MCF 10A (cell line): ENCODE measurements around the gene MIB2. TPM values are rescaled to one million over a fixed set of nuclear protein-coding genes. Genes with fewer than 3 reads are reported as not detected.

Experiments used
- BruUV-seq: library from RNA; stranded (reverse); fragments of 400-500 nt; replicated peaks from 2 replicates; lab custom pipeline; 2021; lab: Mats Ljungman, UMichigan
- CTCF ChIA-PET: fragments of 300-600 bp; sonication (Branson Sonifier 250); formaldehyde crosslinking; extraction: SDS; loops from one replicate; lab custom pipeline; 2021; ENCODE audit warnings: antibody characterized with exemption, inconsistent platforms; lab: Yijun Ruan, JAX
- POLR2A ChIA-PET: fragments of 300-600, 350-650 bp; sonication (Branson Sonifier 250); formaldehyde crosslinking; extraction: SDS; loops from one replicate; lab custom pipeline; 2020; ENCODE audit warnings: antibody characterized with exemption, inconsistent platforms; lab: Yijun Ruan, JAX
- DNase-seq: peaks from one replicate; pipeline ENCODE4 v3.0.0-alpha.2; 2018; ENCODE audit not compliant: unreplicated experiment
- H3K27ac Mint-ChIP-seq: one replicate; pipeline ENCODE4 v1.8.0; 2022; ENCODE audit warnings: mild to moderate bottlenecking, low read depth, mixed read lengths; ENCODE audit not compliant: unreplicated experiment
- H3K27me3 Mint-ChIP-seq: one replicate; pipeline ENCODE4 v1.8.0; 2022; ENCODE audit warnings: mixed read lengths; ENCODE audit not compliant: insufficient read depth, unreplicated experiment
- H3K36me3 Mint-ChIP-seq: one replicate; pipeline ENCODE4 v1.8.0; 2022; ENCODE audit warnings: mild to moderate bottlenecking, moderate library complexity, mixed read lengths; ENCODE audit not compliant: insufficient read depth, unreplicated experiment
- H3K4me1 Mint-ChIP-seq: one replicate; pipeline ENCODE4 v1.8.0; 2022; ENCODE audit warnings: mixed read lengths; ENCODE audit not compliant: insufficient read depth, unreplicated experiment
- H3K4me3 Mint-ChIP-seq: one replicate; pipeline ENCODE4 v1.8.0; 2022; ENCODE audit warnings: mild to moderate bottlenecking, moderate library complexity, mixed read lengths; ENCODE audit not compliant: unreplicated experiment
- H3K9me3 Mint-ChIP-seq: one replicate; pipeline ENCODE4 v1.8.0; 2022; ENCODE audit warnings: mixed read lengths; ENCODE audit not compliant: unreplicated experiment
- CTCF ChIP-seq: fragments of 200-600 bp; IDR thresholded peaks from one replicate; pipeline ENCODE4 v1.8.0; 2022; ENCODE audit warnings: antibody characterized with exemption, mild to moderate bottlenecking; ENCODE audit not compliant: unreplicated experiment
- intact Hi-C: fragments of 100-400 bp; cut with micrococcal nuclease; formaldehyde crosslinking; loops from 2 replicates; pipeline ENCODE4 v1.14.1; 2022
- total RNA-seq: library from RNA; stranded (reverse); gene quantifications from 2 replicates; pipeline ENCODE4 v1.2.3, GENCODE V29; 2022

MIB2 gene
- total RNA-seq, 1 experiment from 2014 or later: 46.4 TPM

- BruUV-seq: no TSS peak
- Mint-ChIP-seq H3K27me3 (no peaks in the 10 kb centered on the region), H3K27ac (no peak overlapping the region), H3K4me3 (peak overlapping the region; percentile 62), H3K36me3 (no peaks in the 10 kb centered on the region), H3K4me1 (no peaks in the 10 kb centered on the region), H3K9me3 (no peaks in the 10 kb centered on the region)
- no peak for DNase-seq
- ChIA-PET CTCF (interaction anchor here (0.5 kb wide), 1 partner anchor 9 kb away, joined by 4 read pairs; no protein-coding TSS in a partner anchor), POLR2A (no interaction called here)
- TF ChIP-seq CTCF: no peak
- intact Hi-C loops: no loop called here
Observed at GRCh38 chr1:1599030-1599934, 16.0 kb upstream of the MIB2 start.

DNA sequence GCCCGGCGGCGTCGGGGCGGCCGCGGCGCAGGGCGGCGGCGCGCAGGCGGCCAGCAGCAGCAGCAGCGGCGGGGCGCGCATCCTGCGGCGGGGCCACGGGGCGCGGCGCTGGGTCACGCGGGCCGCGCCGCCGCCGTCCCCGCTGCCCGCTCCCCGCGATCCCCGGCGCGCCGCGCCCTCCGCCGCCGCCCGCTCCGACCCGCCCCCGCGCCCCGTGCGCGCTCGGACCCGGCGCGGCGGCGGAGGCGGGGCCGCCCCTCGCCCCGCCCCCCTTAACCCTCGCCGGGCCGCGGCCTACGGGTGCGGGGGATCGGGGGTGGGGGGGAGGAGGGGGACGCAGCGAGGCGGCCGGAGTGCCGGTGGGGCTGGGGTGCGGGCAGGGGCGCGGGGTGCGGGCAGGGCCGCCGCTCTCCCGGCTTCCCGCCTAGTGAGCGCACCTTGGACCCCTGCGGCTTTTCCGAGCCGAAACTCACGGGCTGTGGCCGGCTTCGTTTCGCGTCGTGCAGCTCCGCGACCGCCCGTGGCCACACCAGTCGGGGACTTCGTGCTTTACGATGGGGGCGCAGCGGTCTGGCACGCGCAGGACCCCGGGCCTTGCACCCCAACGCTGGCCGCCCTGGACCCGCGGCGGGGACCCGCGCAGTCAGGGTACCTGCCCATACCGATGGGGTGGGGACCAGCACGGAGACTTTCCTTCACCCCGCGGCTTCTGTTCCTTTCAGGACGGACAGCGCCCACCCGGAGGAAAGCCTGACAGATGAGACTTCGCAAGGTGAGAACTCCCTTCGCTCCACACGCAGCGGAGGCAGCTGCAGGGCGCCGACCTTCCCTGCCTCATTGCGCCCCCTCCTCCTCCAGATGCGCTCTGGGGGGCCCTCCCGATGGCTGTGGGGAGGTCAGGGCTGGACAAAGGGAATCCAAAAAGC, 15.1 kb upstream of the MIB2 start, which contains the start of gene FNDC10:
Gene FNDC10, minus strand, starts transcription at position 201 of the 926 bp plus-strand sequence. Its CDS starts 120 bp downstream, at position 81.
- DNase-seq: no peak
- intact Hi-C loops: no loop called here
- no peak for TF ChIP-seq CTCF
- ChIA-PET POLR2A (no interaction called here), CTCF (no interaction called here)
- no peaks in the 10 kb centered on the region for H3K27me3 Mint-ChIP-seq
- no peaks in the 10 kb centered on the region for H3K36me3 Mint-ChIP-seq
- H3K4me1 Mint-ChIP-seq: no peaks in the 10 kb centered on the region
- H3K9me3 Mint-ChIP-seq: no peaks in the 10 kb centered on the region
- no TSS peak for BruUV-seq
- H3K27ac Mint-ChIP-seq: no peak within 1 kb of the TSS
- H3K4me3 Mint-ChIP-seq: peak within 1 kb of the TSS; percentile 63

DNA sequence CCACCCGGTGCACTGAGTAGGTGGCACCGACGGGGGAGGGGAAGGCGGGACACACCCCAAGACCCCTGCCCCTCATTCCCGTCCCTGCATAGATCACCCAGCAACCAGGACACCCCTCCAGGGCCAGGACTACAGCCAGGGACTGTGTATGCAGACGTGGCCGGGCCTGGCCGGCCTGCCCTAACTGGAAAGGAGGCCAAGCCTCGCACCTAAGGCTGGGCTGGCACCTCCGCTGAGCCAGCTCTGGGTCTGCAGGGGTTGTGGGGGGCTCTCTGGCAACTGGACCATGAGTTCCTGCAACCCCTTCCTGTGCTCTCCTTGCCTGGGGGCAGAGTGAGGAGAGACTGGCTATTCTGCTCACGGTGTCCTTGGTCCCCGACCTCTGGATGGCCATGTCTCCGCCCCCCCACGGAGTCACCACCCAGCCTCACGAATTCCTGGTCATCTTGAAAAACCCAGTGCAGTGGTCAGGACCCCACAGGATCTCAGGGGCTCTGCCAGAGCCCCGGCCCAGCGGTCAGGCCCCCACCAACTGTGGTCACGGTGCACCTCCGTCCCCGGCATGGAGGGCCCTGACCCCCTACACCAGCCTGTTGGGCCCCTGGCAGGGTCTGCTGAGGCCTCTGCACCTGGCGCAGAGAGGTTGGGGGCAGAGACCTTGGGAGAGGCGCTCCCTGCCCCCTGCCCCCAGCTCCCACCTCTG, 14.3 kb upstream of the MIB2 start:
- no peaks in the 10 kb centered on the region for H3K36me3 Mint-ChIP-seq
- CTCF ChIA-PET: no interaction called here
- no peaks in the 10 kb centered on the region for H3K4me1 Mint-ChIP-seq
- intact Hi-C loops: no loop called here
- POLR2A ChIA-PET: interaction anchor here (2.0 kb wide), 1 partner anchor 13 kb away, joined by 6 read pairs; no protein-coding TSS in a partner anchor
- no peak for DNase-seq
- BruUV-seq: no TSS peak
- H3K9me3 Mint-ChIP-seq: no peaks in the 10 kb centered on the region
- H3K4me3 Mint-ChIP-seq: peak overlapping the region; percentile 63
- no peak overlapping the region for H3K27ac Mint-ChIP-seq
- TF ChIP-seq CTCF: no peak
- H3K27me3 Mint-ChIP-seq: no peaks in the 10 kb centered on the region
